ENCODE results near the gene CETP. TPM values are rescaled to one million over a fixed set of nuclear protein-coding genes. Genes with fewer than 3 reads are reported as not detected.

The CETP gene
- total and polyA plus RNA-seq, 2 of the 13 experiments (the other 11 are each of a cell fraction or from before 2014, with no cell fraction given): 0.31 to 9.8 TPM

GRCh38 chr16:56965149-56966092 is 3.7 kb downstream of the CETP start (continued):
- TF ChIP-seq, protein P1, sequence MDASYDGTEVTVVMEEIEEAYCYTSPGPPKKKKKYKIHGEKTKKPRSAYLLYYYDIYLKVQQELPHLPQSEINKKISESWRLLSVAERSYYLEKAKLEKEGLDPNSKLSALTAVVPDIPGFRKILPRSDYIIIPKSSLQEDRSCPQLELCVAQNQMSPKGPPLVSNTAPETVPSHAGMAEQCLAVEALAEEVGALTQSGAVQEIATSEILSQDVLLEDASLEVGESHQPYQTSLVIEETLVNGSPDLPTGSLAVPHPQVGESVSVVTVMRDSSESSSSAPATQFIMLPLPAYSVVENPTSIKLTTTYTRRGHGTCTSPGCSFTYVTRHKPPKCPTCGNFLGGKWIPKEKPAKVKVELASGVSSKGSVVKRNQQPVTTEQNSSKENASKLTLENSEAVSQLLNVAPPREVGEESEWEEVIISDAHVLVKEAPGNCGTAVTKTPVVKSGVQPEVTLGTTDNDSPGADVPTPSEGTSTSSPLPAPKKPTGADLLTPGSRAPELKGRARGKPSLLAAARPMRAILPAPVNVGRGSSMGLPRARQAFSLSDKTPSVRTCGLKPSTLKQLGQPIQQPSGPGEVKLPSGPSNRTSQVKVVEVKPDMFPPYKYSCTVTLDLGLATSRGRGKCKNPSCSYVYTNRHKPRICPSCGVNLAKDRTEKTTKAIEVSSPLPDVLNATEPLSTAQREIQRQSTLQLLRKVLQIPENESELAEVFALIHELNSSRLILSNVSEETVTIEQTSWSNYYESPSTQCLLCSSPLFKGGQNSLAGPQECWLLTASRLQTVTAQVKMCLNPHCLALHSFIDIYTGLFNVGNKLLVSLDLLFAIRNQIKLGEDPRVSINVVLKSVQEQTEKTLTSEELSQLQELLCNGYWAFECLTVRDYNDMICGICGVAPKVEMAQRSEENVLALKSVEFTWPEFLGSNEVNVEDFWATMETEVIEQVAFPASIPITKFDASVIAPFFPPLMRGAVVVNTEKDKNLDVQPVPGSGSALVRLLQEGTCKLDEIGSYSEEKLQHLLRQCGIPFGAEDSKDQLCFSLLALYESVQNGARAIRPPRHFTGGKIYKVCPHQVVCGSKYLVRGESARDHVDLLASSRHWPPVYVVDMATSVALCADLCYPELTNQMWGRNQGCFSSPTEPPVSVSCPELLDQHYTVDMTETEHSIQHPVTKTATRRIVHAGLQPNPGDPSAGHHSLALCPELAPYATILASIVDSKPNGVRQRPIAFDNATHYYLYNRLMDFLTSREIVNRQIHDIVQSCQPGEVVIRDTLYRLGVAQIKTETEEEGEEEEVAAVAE (CRISPR knock-in tag; IDR thresholded peaks at IDR 0.05; ENCODE audit: borderline replicate concordance): no peak
- TF ChIP-seq SOX13 (IDR thresholded peaks at IDR 0.05): no peak
- TF ChIP-seq SOX13 (CRISPR knock-in tag; conservative IDR thresholded peaks at IDR 0.05 in 1 of 2, IDR thresholded peaks at IDR 0.05 in 1 of 2): no peak
- no peak for TF ChIP-seq ZNF431 (CRISPR knock-in tag; IDR thresholded peaks at IDR 0.05; ENCODE audit: borderline replicate concordance, low read depth)
- TF ChIP-seq WIZ (CRISPR knock-in tag; IDR thresholded peaks at IDR 0.05): no peak
- TF ChIP-seq, protein P2, sequence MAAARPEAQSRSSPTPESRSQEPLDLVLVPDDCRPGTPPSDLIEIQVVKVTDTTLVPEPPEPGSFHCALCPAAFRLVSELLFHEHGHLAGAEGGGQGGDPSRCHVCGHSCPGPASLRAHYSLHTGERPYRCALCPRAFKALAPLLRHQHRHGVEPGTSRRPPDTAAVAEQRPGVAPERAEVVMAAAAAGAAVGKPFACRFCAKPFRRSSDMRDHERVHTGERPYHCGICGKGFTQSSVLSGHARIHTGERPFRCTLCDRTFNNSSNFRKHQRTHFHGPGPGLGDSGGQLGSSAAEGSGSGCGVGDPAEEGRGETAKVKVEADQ (CRISPR knock-in tag; IDR thresholded peaks at IDR 0.05; ENCODE audit: borderline replicate concordance): 0 out of 2 replicates have a peak, but pooled peaks have one; percentile 4
- TF ChIP-seq KDM5A (IDR thresholded peaks at IDR 0.05; ENCODE audit: borderline replicate concordance, low read length): no peak
- TF ChIP-seq ZNF607 (CRISPR knock-in tag; IDR thresholded peaks at IDR 0.05; ENCODE audit: borderline replicate concordance): no peak
- TF ChIP-seq ZBTB38 (CRISPR knock-in tag; IDR thresholded peaks at IDR 0.05): peak; percentile 79
- TF ChIP-seq DZIP1 (CRISPR knock-in tag; IDR thresholded peaks at IDR 0.05): no peak
- no peak for TF ChIP-seq HNF1B (CRISPR knock-in tag; IDR thresholded peaks at IDR 0.05)
- TF ChIP-seq, protein P3, sequence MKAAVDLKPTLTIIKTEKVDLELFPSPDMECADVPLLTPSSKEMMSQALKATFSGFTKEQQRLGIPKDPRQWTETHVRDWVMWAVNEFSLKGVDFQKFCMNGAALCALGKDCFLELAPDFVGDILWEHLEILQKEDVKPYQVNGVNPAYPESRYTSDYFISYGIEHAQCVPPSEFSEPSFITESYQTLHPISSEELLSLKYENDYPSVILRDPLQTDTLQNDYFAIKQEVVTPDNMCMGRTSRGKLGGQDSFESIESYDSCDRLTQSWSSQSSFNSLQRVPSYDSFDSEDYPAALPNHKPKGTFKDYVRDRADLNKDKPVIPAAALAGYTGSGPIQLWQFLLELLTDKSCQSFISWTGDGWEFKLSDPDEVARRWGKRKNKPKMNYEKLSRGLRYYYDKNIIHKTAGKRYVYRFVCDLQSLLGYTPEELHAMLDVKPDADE (CRISPR knock-in tag; IDR thresholded peaks at IDR 0.05): 0 out of 2 replicates have a peak, but pooled peaks have one; percentile 16
- no peak for TF ChIP-seq MIER2 (CRISPR knock-in tag; IDR thresholded peaks at IDR 0.05)
- no peak for TF ChIP-seq ZNF484 (CRISPR knock-in tag; IDR thresholded peaks at IDR 0.05; ENCODE audit: borderline replicate concordance, low read depth)
